H9 (cell line): ENCODE data around the gene KIF21A. TPM values are rescaled to one million over a fixed set of nuclear protein-coding genes. Genes with fewer than 3 reads are reported as not detected.

Experiments
- DNase-seq: peaks from one replicate; pipeline ENCODE4 v3.0.0-alpha.2; 2017
- H2AFZ ChIP-seq: one replicate; pipeline ENCODE4 v1.6.1; 2013; ENCODE audit warnings: mild to moderate bottlenecking, low read length, control low read depth, moderate library complexity
- H2AK5ac ChIP-seq: 2 replicates; pipeline ENCODE4 v1.6.1; 2013; ENCODE audit warnings: low read length, control low read depth, mixed read lengths; ENCODE audit not compliant: insufficient read length
- H2BK120ac ChIP-seq: one replicate; pipeline ENCODE4 v1.6.1; 2013; ENCODE audit warnings: low read depth, mild to moderate bottlenecking, low read length, control low read depth, inconsistent platforms; ENCODE audit not compliant: poor library complexity, severe bottlenecking
- H2BK12ac ChIP-seq: 2 replicates; pipeline ENCODE4 v1.6.1; 2013; ENCODE audit warnings: low read length, control low read depth, mixed read lengths, low read depth; ENCODE audit not compliant: insufficient read length
- H2BK15ac ChIP-seq: 2 replicates; pipeline ENCODE4 v1.6.1; 2013; ENCODE audit warnings: low read depth, low read length, control low read depth
- H2BK20ac ChIP-seq: one replicate; pipeline ENCODE4 v1.6.1; 2013; ENCODE audit warnings: low read depth, mild to moderate bottlenecking, low read length, control low read depth, inconsistent platforms; ENCODE audit not compliant: poor library complexity, severe bottlenecking
- H2BK5ac ChIP-seq: 2 replicates; pipeline ENCODE4 v1.6.1; 2013; ENCODE audit warnings: low read length, control low read depth, mixed read lengths; ENCODE audit not compliant: insufficient read length
- H3K14ac ChIP-seq: 2 replicates; pipeline ENCODE4 v1.6.1; 2013; ENCODE audit warnings: low read length, control low read depth; ENCODE audit not compliant: insufficient read depth
- H3K18ac ChIP-seq: 2 replicates; pipeline ENCODE4 v1.6.1; 2013; ENCODE audit warnings: low read depth, mild to moderate bottlenecking, mixed read lengths, low read length, control low read depth; ENCODE audit not compliant: insufficient read length
- H3K23ac ChIP-seq: 2 replicates; pipeline ENCODE4 v1.6.1; 2013; ENCODE audit warnings: low read length, control low read depth, mixed read lengths, low read depth; ENCODE audit not compliant: insufficient read length
- H3K23me2 ChIP-seq: 2 replicates; pipeline ENCODE4 v1.6.1; 2013; ENCODE audit warnings: low read depth, mild to moderate bottlenecking, mixed read lengths, low read length, control low read depth; ENCODE audit not compliant: insufficient read length, poor library complexity, severe bottlenecking
- H3K27ac ChIP-seq: 2 replicates; pipeline ENCODE4 v1.5.1; 2013; ENCODE audit warnings: low read length, control low read depth, mixed read lengths, low read depth; ENCODE audit not compliant: insufficient read length
- H3K27me3 ChIP-seq: 2 replicates; pipeline ENCODE4 v1.6.1; 2013; ENCODE audit warnings: low read length, control low read depth, inconsistent platforms; ENCODE audit not compliant: insufficient read depth
- H3K4ac ChIP-seq: 2 replicates; pipeline ENCODE4 v1.6.1; 2013; ENCODE audit warnings: low read depth, mild to moderate bottlenecking, control low read depth, inconsistent platforms, low read length, moderate library complexity
- H3K4me1 ChIP-seq: 2 replicates; pipeline ENCODE4 v1.6.1; 2013; ENCODE audit warnings: low read length, control low read depth, inconsistent platforms; ENCODE audit not compliant: insufficient read depth
- H3K4me2 ChIP-seq: 2 replicates; pipeline ENCODE4 v1.6.1; 2013; ENCODE audit warnings: low read length, control low read depth, mixed read lengths; ENCODE audit not compliant: insufficient read length, insufficient read depth
- H3K56ac ChIP-seq: 2 replicates; pipeline ENCODE4 v1.6.1; 2013; ENCODE audit warnings: low read depth, mild to moderate bottlenecking, mixed read lengths, low read length, control low read depth; ENCODE audit not compliant: insufficient read length
- H3K79me1 ChIP-seq: 2 replicates; pipeline ENCODE4 v1.6.1; 2013; ENCODE audit warnings: low read depth, mild to moderate bottlenecking, moderate library complexity, low read length, control low read depth, inconsistent platforms; ENCODE audit not compliant: insufficient read depth, poor library complexity, severe bottlenecking
- H3K79me2 ChIP-seq: 2 replicates; pipeline ENCODE4 v1.6.1; 2013; ENCODE audit warnings: low read length, control low read depth, inconsistent platforms; ENCODE audit not compliant: insufficient read depth
- H3K9ac ChIP-seq: 2 replicates; pipeline ENCODE4 v1.6.1; 2013; ENCODE audit warnings: low read length, control low read depth, mixed read lengths; ENCODE audit not compliant: insufficient read length; ENCODE audit errors: extremely low read depth
- H3K9me3 ChIP-seq: one replicate; pipeline ENCODE4 v1.6.1; 2013; ENCODE audit warnings: low read depth, low read length, inconsistent platforms; ENCODE audit not compliant: control insufficient read depth
- H3T11ph ChIP-seq: one replicate; pipeline ENCODE4 v1.6.1; 2013; ENCODE audit warnings: mild to moderate bottlenecking, low read length, control low read depth, inconsistent platforms
- H4K20me1 ChIP-seq: one replicate; pipeline ENCODE4 v1.6.1; 2013; ENCODE audit not compliant: control insufficient read depth, insufficient read length, insufficient read depth
- H4K5ac ChIP-seq: 2 replicates; pipeline ENCODE4 v1.6.1; 2013; ENCODE audit warnings: low read depth, mild to moderate bottlenecking, mixed read lengths, low read length, control low read depth; ENCODE audit not compliant: insufficient read length
- H4K8ac ChIP-seq: replicated peaks from 2 replicates; pipeline ENCODE4 v1.6.1; 2013; ENCODE audit warnings: low read length, control low read depth, mixed read lengths, low read depth; ENCODE audit not compliant: insufficient read length
- H4K91ac ChIP-seq: 2 replicates; pipeline ENCODE4 v1.6.1; 2013; ENCODE audit warnings: low read depth, mild to moderate bottlenecking, moderate library complexity, mixed read lengths, low read length, control low read depth; ENCODE audit not compliant: insufficient read length
- H3K27ac Mint-ChIP-seq, 3 experiments: 2 replicates in 2 of 3; 3 replicates in 1 of 3; pipeline ENCODE4 v1.8.0; 2020 to 2021; ENCODE audit warnings: mixed read lengths in 3 of 3, mild to moderate bottlenecking in 1 of 3, moderate library complexity in 1 of 3
- H3K27me3 Mint-ChIP-seq: 2 replicates; pipeline ENCODE4 v1.8.0; 2021; ENCODE audit warnings: low read depth, mild to moderate bottlenecking, moderate library complexity, mixed read lengths
- H3K36me3 Mint-ChIP-seq, 3 experiments: 2 replicates in 2 of 3; 3 replicates in 1 of 3; pipeline ENCODE4 v1.8.0; 2020 to 2021; ENCODE audit warnings: low read depth in 3 of 3, mixed read lengths in 3 of 3; ENCODE audit not compliant: insufficient read depth in 1 of 3
- H3K4me1 Mint-ChIP-seq, 2 experiments: 2 replicates each; pipeline ENCODE4 v1.8.0; 2020; ENCODE audit warnings: mixed read lengths in 2 of 2
- H3K4me3 Mint-ChIP-seq, 2 experiments: 2 replicates in 1 of 2; 3 replicates in 1 of 2; pipeline ENCODE4 v1.8.0; 2020 to 2021; ENCODE audit warnings: mild to moderate bottlenecking in 2 of 2, mixed read lengths in 2 of 2, moderate library complexity in 1 of 2
- H3K9me3 Mint-ChIP-seq, 2 experiments: 2 replicates in 1 of 2; 3 replicates in 1 of 2; pipeline ENCODE4 v1.8.0; 2020; ENCODE audit warnings: mild to moderate bottlenecking in 2 of 2, mixed read lengths in 2 of 2, moderate library complexity in 1 of 2
- CTCF ChIP-seq: fragments of 200-600 bp; sonication (generic); conservative IDR thresholded peaks from 3 replicates; pipeline ENCODE4 v1.8.0; 2021; ENCODE audit warnings: antibody characterized with exemption, mild to moderate bottlenecking
- total RNA-seq: library from RNA; stranded (reverse); gene quantifications from 2 replicates; pipeline ENCODE4 v1.2.1, GENCODE V29; 2021

KIF21A gene
- total RNA-seq, 1 experiment from 2014 or later, result 17.2 TPM

- no peak for DNase-seq
- no peak overlapping the region for H2BK5ac ChIP-seq
- no peak overlapping the region for H4K91ac ChIP-seq
- no peak overlapping the region for H2AK5ac ChIP-seq
- H3K36me3 Mint-ChIP-seq, result peaks cover 0 to 5% (median 1%) of the 10 kb centered on the region in 3 experiments; a peak in 4 of 7 replicates
- no peak overlapping the region for H3K27ac Mint-ChIP-seq
- no peaks in the 10 kb centered on the region for H3K79me1 ChIP-seq
- H3K9me3 ChIP-seq, result no peaks in the 10 kb centered on the region
- H3K56ac ChIP-seq, result no peak overlapping the region
- no peaks in the 10 kb centered on the region for H4K20me1 ChIP-seq
- H3K4me1 Mint-ChIP-seq, result peaks cover 47% of the 10 kb centered on the region in 2 experiments
- no peak overlapping the region for H3K14ac ChIP-seq
- H3K4me1 ChIP-seq, result peaks cover 19% of the 10 kb centered on the region; the same call in 1 of the 2 replicates
- H2BK15ac ChIP-seq, result no peak overlapping the region
- no peaks in the 10 kb centered on the region for H3K27me3 Mint-ChIP-seq
- no peak overlapping the region for H3K23ac ChIP-seq
- H3K4me2 ChIP-seq, result no peak overlapping the region
- no peak overlapping the region for H2BK120ac ChIP-seq
- no peaks in the 10 kb centered on the region for H3K23me2 ChIP-seq
- no peak for TF ChIP-seq CTCF
- H3K4ac ChIP-seq, result no peak overlapping the region
- H3K27me3 ChIP-seq, result no peaks in the 10 kb centered on the region
- peaks cover 3% of the 10 kb centered on the region; the same call in 1 of the 2 replicates for H3K79me2 ChIP-seq
- no peak overlapping the region for H3K9ac ChIP-seq
- H3K4me3 Mint-ChIP-seq, result no peak overlapping the region
- no peak overlapping the region for H3K27ac ChIP-seq
- no peaks in the 10 kb centered on the region for H3K9me3 Mint-ChIP-seq
- H4K5ac ChIP-seq, result no peak overlapping the region
- H3K18ac ChIP-seq, result no peak overlapping the region
- no peak overlapping the region for H3T11ph ChIP-seq
- H2AFZ ChIP-seq, result no peak overlapping the region
- H2BK12ac ChIP-seq, result no peak overlapping the region
- H2BK20ac ChIP-seq, result no peak overlapping the region
- H4K8ac ChIP-seq, result no peak overlapping the region
These were observed 52.2 kb downstream of the KIF21A start for GRCh38 chr12:39390752-39391151.
